Measurements from ENCODE around the gene SSBP2.

Gene SSBP2

GRCh38 chr5:81763294-81763928 is 12.5 kb upstream of the SSBP2 start:
- no peak for DNase-seq

GRCh38 chr5:81762853-81763252 is 12.0 kb upstream of the SSBP2 start:
- DNase-seq = no peak

- no peak for DNase-seq
Measured at GRCh38 chr5:81762401-81762800, 11.5 kb upstream of the SSBP2 start.

GRCh38 chr5:81761970-81762369 is 11.1 kb upstream of the SSBP2 start:
- no peak for DNase-seq

- DNase-seq = no peak
Measured at GRCh38 chr5:81761270-81761669, 10.4 kb upstream of the SSBP2 start.

- DNase-seq = no peak
Measured at GRCh38 chr5:81760521-81760920, 9.6 kb upstream of the SSBP2 start.

- no peak for DNase-seq
Measured at GRCh38 chr5:81759632-81760005, 8.7 kb upstream of the SSBP2 start.

GRCh38 chr5:81757404-81757803 is 6.5 kb upstream of the SSBP2 start:
- DNase-seq = no peak

GRCh38 chr5:81756016-81756415 is 5.1 kb upstream of the SSBP2 start:
- no peak for DNase-seq

GRCh38 chr5:81755320-81755719 is 4.4 kb upstream of the SSBP2 start:
- DNase-seq = no peak

- DNase-seq = no peak
Measured at GRCh38 chr5:81754621-81755020, 3.7 kb upstream of the SSBP2 start.

GRCh38 chr5:81753429-81753828 is 2.5 kb upstream of the SSBP2 start:
- no peak for DNase-seq

GRCh38 chr5:81752644-81752963 is 1.7 kb upstream of the SSBP2 start:
- no peak for DNase-seq

- no peak for DNase-seq
Measured at GRCh38 chr5:81751836-81752643, 1.1 kb upstream of the SSBP2 start.

GRCh38 chr5:81750308-81751008 is 439 bp downstream of the SSBP2 start:
- no peak for DNase-seq

GRCh38 chr5:81749561-81750307 is 1.2 kb downstream of the SSBP2 start:
- DNase-seq = no peak

- no peak for DNase-seq
Measured at GRCh38 chr5:81749192-81749560, 1.7 kb downstream of the SSBP2 start.

GRCh38 chr5:81748556-81748955 is 2.3 kb downstream of the SSBP2 start:
- no peak for DNase-seq

GRCh38 chr5:81747030-81747429 is 3.9 kb downstream of the SSBP2 start:
- DNase-seq = no peak

- DNase-seq = no peak
Measured at GRCh38 chr5:81740758-81741157, 10.1 kb downstream of the SSBP2 start.

GRCh38 chr5:81739291-81739690 is 11.6 kb downstream of the SSBP2 start:
- no peak for DNase-seq

GRCh38 chr5:81729276-81729675 is 21.6 kb downstream of the SSBP2 start:
- DNase-seq = no peak

GRCh38 chr5:81728301-81728700 is 22.6 kb downstream of the SSBP2 start:
- no peak for DNase-seq

GRCh38 chr5:81726297-81726696 is 24.6 kb downstream of the SSBP2 start:
- no peak for DNase-seq

Measured in NK-92 treated with Interleukin-12 subunit alpha and Interleukin-12 subunit beta, amount 100 ng/mL, for 24 hours (cell line).